Mammary epithelial cell (primary cell): ENCODE results near the gene VWC2L.

Experiments
- EZH2 ChIP-seq: IDR thresholded peaks from 2 replicates; pipeline ENCODE4 v1.6.1; 2012; ENCODE audit warnings: low read length, inconsistent platforms, borderline replicate concordance
- TF ChIP-seq, protein P1 (sequence below), 2 donors: IDR thresholded peaks in 1 of 2; conservative IDR thresholded peaks in 1 of 2; 2 replicates each; pipeline ENCODE4 v1.5.1; 2011 to 2012; ENCODE audit warnings: inconsistent platforms in 2 of 2, low read length in 2 of 2, mild to moderate bottlenecking in 2 of 2, control low read depth in 1 of 2, low read depth in 1 of 2; ENCODE audit not compliant: insufficient read depth in 1 of 2; ENCODE audit errors: extremely low read depth in 1 of 2

DNA sequence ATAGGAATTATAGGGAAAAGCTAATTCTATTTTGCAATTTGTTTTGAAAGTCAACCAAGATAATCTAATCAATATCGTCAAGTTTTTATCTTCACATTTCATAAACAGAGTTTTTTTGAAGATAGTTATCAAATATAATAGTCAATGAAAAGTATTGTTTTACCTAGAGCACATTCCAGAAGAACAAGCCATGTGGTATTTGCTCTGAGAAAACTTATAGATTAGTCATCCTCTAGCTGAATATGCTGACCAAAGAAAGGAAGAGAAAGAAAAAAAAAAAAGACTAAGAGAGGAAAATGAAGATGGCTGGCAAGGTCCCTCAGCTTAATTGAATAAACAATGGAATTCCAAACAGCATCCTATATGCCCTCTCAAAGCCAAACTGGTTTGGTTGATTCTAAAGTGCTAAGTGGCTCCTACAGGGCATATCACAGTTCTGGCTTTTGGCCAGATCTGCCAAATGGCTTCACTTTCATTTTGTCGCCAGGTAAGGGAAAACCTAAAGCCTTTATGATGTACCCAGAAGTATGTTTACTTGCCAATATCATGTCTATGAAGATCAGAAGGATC lies 132.6 kb downstream of the VWC2L start:
- TF ChIP-seq, protein P1, sequence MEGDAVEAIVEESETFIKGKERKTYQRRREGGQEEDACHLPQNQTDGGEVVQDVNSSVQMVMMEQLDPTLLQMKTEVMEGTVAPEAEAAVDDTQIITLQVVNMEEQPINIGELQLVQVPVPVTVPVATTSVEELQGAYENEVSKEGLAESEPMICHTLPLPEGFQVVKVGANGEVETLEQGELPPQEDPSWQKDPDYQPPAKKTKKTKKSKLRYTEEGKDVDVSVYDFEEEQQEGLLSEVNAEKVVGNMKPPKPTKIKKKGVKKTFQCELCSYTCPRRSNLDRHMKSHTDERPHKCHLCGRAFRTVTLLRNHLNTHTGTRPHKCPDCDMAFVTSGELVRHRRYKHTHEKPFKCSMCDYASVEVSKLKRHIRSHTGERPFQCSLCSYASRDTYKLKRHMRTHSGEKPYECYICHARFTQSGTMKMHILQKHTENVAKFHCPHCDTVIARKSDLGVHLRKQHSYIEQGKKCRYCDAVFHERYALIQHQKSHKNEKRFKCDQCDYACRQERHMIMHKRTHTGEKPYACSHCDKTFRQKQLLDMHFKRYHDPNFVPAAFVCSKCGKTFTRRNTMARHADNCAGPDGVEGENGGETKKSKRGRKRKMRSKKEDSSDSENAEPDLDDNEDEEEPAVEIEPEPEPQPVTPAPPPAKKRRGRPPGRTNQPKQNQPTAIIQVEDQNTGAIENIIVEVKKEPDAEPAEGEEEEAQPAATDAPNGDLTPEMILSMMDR (conservative IDR thresholded peaks at IDR 0.05 in 1 of 2, IDR thresholded peaks at IDR 0.05 in 1 of 2; ENCODE audit: extremely low read depth in 1 of 2, insufficient read depth in 1 of 2, low read depth in 1 of 2, low read length in 2 of 2): no peak
- TF ChIP-seq EZH2: no peak
